HepG2 (cell line): ENCODE results near the gene B3GNT9. TPM values are rescaled to one million over a fixed set of nuclear protein-coding genes. Genes with fewer than 3 reads are reported as not detected.

Experiments used
- CBX2 ChIP-seq, 2 experiments: fragments of 200-600 bp in 1 of 2; sonication (generic); formaldehyde crosslinking in 1 of 2; IDR thresholded peaks; 2 replicates each; pipeline versions ENCODE4 v1.7.0 to v1.8.1; 2018 to 2022; ENCODE audit warnings: low read depth in 2 of 2, low read length in 1 of 2, mild to moderate bottlenecking in 1 of 2, missing genetic modification reagents in 1 of 2
- EEA1 ChIP-seq: sonication (generic); formaldehyde crosslinking; IDR thresholded peaks from 2 replicates; pipeline ENCODE4 v1.5.1; 2020; ENCODE audit warnings: mild to moderate bottlenecking, missing genetic modification reagents, borderline replicate concordance
- EP300 ChIP-seq, 3 experiments: sonication (generic) in 1 of 3; formaldehyde crosslinking in 1 of 3; IDR thresholded peaks; 2 replicates each; pipeline versions ENCODE4 v1.5.1 to v1.6.1; 2011 to 2020; ENCODE audit warnings: low read depth in 2 of 3, low read length in 2 of 3, borderline replicate concordance in 1 of 3, improper control_type of control experiment in 1 of 3, mild to moderate bottlenecking in 1 of 3, missing genetic modification reagents in 1 of 3, moderate library complexity in 1 of 3
- EZH2 ChIP-seq: conservative IDR thresholded peaks from 2 replicates; pipeline ENCODE4 v1.6.1; 2012; ENCODE audit warnings: mild to moderate bottlenecking, low read depth, low read length, moderate library complexity
- GLI4 ChIP-seq: sonication (generic); formaldehyde crosslinking; IDR thresholded peaks from 2 replicates; pipeline ENCODE4 v1.5.1; 2020; ENCODE audit warnings: missing genetic modification reagents, mild to moderate bottlenecking, moderate library complexity, borderline replicate concordance
- KLF16 ChIP-seq, 2 experiments: sonication (generic) in 1 of 2; formaldehyde crosslinking in 1 of 2; IDR thresholded peaks; 2 replicates each; pipeline versions ENCODE4 v1.6.1 to v1.8.0; 2016 to 2023; ENCODE audit warnings: missing genetic modification reagents in 2 of 2, missing compliant biosample characterization in 1 of 2
- KMT2B ChIP-seq: IDR thresholded peaks from 2 replicates; pipeline ENCODE4 v1.6.1; 2016; ENCODE audit warnings: missing genetic modification reagents, missing compliant biosample characterization
- MXI1 ChIP-seq: IDR thresholded peaks from 3 replicates; pipeline ENCODE4 v1.6.1; 2012; ENCODE audit warnings: low read depth, low read length, inconsistent platforms, borderline replicate concordance
- NFIC ChIP-seq: IDR thresholded peaks from 2 replicates; pipeline ENCODE4 v1.6.1; 2012; ENCODE audit warnings: mild to moderate bottlenecking, low read length, inconsistent platforms
- SATB2 ChIP-seq: sonication (generic); formaldehyde crosslinking; IDR thresholded peaks from 2 replicates; pipeline ENCODE4 v1.5.0; 2020; ENCODE audit warnings: missing genetic modification reagents
- SOX5 ChIP-seq: IDR thresholded peaks from 2 replicates; pipeline ENCODE4 v1.6.1; 2016; ENCODE audit warnings: borderline replicate concordance
- THAP11 ChIP-seq: IDR thresholded peaks from 2 replicates; pipeline ENCODE4 v1.6.1; 2016; ENCODE audit warnings: missing biosample characterization, missing genetic modification reagents
- ZFP36L2 ChIP-seq: sonication (generic); formaldehyde crosslinking; IDR thresholded peaks from 2 replicates; pipeline ENCODE4 v1.4.0; 2020; ENCODE audit warnings: missing genetic modification reagents
- ZNF264 ChIP-seq: sonication (generic); formaldehyde crosslinking; IDR thresholded peaks from 2 replicates; pipeline ENCODE4 v1.4.0; 2020; ENCODE audit warnings: missing genetic modification reagents
- ZNF883 ChIP-seq: sonication (generic); formaldehyde crosslinking; IDR thresholded peaks from 2 replicates; pipeline ENCODE4 v1.5.1; 2020; ENCODE audit warnings: mild to moderate bottlenecking, missing genetic modification reagents; ENCODE audit errors: not compliant biosample characterization
- polyA plus RNA-seq, 8 experiments: library from polyadenylated mRNA; depleted of rRNA in 3 of 8; stranded (reverse) in 7 of 8; unstranded in 1 of 8; fragments of >200 nt; fragmentation: Illumina TruSeq in 4 of 8; extraction: Trizol in 4 of 8; gene quantifications; 2 replicates each; pipeline versions ENCODE4 v1.2.1 to v1.2.3, GENCODE V29; 2011 to 2016; ENCODE audit warnings: low read depth in 4 of 8, missing spikeins in 1 of 8, mixed read lengths in 1 of 8; ENCODE audit not compliant: insufficient read depth in 1 of 8
- total RNA-seq, 5 experiments: library from RNA; depleted of rRNA; stranded (reverse); fragments of >200 nt; fragmentation: Illumina TruSeq; extraction: Trizol; gene quantifications; 2 replicates each; pipeline ENCODE4 v1.2.3, GENCODE V29; 2016; ENCODE audit warnings: low read depth in 1 of 5
- TF ChIP-seq, protein P1 (sequence below), 2 experiments: sonication (generic) in 1 of 2; formaldehyde crosslinking in 1 of 2; IDR thresholded peaks; 2 replicates each; pipeline versions ENCODE4 v1.4.0 to v1.6.1; 2016 to 2020; ENCODE audit warnings: borderline replicate concordance in 1 of 2, low read depth in 1 of 2, mild to moderate bottlenecking in 1 of 2, missing genetic modification reagents in 1 of 2
- TF ChIP-seq, protein P2 (sequence below): IDR thresholded peaks from 2 replicates; pipeline ENCODE4 v1.6.1; 2018; ENCODE audit warnings: missing genetic modification reagents
- TF ChIP-seq, protein P3 (sequence below): IDR thresholded peaks from 2 replicates; pipeline ENCODE4 v1.6.1; 2016; ENCODE audit warnings: low read depth, borderline replicate concordance
- TF ChIP-seq, protein P4 (sequence below): sonication (generic); formaldehyde crosslinking; IDR thresholded peaks from 2 replicates; pipeline ENCODE4 v1.5.1; 2020; ENCODE audit warnings: mild to moderate bottlenecking, missing genetic modification reagents, moderate library complexity

B3GNT9 gene
- total and polyA plus RNA-seq, 2 of the 13 experiments (the other 11 are each of a cell fraction or from before 2014, with no cell fraction given) = 1.5 to 3.1 TPM

DNA sequence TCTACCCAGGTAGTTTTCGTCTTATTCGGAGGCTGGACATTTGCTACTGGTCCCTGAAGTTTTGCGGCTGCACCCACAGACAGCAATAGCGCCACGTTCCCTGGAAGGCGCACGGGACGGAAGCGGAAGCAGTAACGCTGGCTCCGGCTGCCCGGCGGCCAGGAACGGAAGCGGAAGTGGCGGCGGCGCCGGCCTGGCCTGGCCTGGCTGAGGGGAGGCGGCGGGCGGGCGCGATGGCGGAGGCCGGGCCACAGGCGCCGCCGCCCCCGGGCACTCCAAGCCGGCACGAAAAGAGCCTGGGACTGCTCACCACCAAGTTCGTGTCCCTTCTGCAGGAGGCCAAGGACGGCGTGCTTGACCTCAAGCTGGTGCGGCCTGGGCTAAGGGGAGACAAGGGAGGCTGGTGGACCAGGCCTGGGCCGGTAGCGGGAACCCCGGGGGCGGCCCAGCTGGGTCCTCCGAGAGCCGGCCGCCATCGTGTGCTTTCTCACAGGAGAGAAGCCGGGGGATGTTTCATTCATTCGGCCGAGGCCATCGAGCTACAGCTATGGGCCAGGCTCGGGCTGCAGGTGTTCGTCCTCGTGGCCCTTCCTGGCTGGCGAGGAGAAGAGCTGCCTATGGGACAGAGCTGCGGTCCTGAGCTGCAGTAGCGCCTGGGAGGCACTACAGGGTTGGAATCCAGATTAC lies 41.3 kb upstream of the B3GNT9 start, which contains the start of gene E2F4 (continued):
- TF ChIP-seq, protein P1, sequence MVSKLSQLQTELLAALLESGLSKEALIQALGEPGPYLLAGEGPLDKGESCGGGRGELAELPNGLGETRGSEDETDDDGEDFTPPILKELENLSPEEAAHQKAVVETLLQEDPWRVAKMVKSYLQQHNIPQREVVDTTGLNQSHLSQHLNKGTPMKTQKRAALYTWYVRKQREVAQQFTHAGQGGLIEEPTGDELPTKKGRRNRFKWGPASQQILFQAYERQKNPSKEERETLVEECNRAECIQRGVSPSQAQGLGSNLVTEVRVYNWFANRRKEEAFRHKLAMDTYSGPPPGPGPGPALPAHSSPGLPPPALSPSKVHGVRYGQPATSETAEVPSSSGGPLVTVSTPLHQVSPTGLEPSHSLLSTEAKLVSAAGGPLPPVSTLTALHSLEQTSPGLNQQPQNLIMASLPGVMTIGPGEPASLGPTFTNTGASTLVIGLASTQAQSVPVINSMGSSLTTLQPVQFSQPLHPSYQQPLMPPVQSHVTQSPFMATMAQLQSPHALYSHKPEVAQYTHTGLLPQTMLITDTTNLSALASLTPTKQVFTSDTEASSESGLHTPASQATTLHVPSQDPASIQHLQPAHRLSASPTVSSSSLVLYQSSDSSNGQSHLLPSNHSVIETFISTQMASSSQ (IDR thresholded peaks at IDR 0.05; ENCODE audit: low read depth) = no peak
- TF ChIP-seq, protein P1 (CRISPR knock-in tag; IDR thresholded peaks at IDR 0.05; ENCODE audit: borderline replicate concordance) = peak; percentile 35; the same call in 1 of the 2 replicates
- TF ChIP-seq ZFP36L2 (CRISPR knock-in tag) = no peak
- TF ChIP-seq ZNF264 (CRISPR knock-in tag) = peak; percentile 83
- no peak for TF ChIP-seq EP300 (IDR thresholded peaks at IDR 0.05; ENCODE audit: low read depth in 2 of 2, low read length in 2 of 2)
- no peak for TF ChIP-seq EP300 (CRISPR knock-in tag; IDR thresholded peaks at IDR 0.05; ENCODE audit: borderline replicate concordance)
- peak; percentile 45; the same call in 1 of the 2 replicates for TF ChIP-seq GLI4 (CRISPR knock-in tag)
- no peak for TF ChIP-seq NFIC
- peak in 1 of 2 experiments; percentile 49; a peak in 1 of 4 replicates for TF ChIP-seq KLF16 (CRISPR knock-in tag; IDR thresholded peaks at IDR 0.05)
- TF ChIP-seq CBX2 (IDR thresholded peaks at IDR 0.05; ENCODE audit: low read depth, low read length) = no peak
- TF ChIP-seq CBX2 (CRISPR knock-in tag; IDR thresholded peaks at IDR 0.05; ENCODE audit: low read depth) = no peak
- 0 out of 2 replicates have a peak, but pooled peaks have one; percentile 26 for TF ChIP-seq SATB2 (CRISPR knock-in tag)
- peak; percentile 89; the same call in 1 of the 3 replicates for TF ChIP-seq MXI1
- peak; percentile 89 for TF ChIP-seq ZNF883 (CRISPR knock-in tag)
- peak; percentile 72; the same call in 1 of the 2 replicates for TF ChIP-seq EZH2
- TF ChIP-seq, protein P2, sequence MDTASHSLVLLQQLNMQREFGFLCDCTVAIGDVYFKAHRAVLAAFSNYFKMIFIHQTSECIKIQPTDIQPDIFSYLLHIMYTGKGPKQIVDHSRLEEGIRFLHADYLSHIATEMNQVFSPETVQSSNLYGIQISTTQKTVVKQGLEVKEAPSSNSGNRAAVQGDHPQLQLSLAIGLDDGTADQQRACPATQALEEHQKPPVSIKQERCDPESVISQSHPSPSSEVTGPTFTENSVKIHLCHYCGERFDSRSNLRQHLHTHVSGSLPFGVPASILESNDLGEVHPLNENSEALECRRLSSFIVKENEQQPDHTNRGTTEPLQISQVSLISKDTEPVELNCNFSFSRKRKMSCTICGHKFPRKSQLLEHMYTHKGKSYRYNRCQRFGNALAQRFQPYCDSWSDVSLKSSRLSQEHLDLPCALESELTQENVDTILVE (CRISPR knock-in tag) = peak; percentile 79; the same call in 1 of the 2 replicates
- TF ChIP-seq SOX5 (CRISPR knock-in tag) = peak; percentile 51; the same call in 1 of the 2 replicates
- TF ChIP-seq, protein P3, sequence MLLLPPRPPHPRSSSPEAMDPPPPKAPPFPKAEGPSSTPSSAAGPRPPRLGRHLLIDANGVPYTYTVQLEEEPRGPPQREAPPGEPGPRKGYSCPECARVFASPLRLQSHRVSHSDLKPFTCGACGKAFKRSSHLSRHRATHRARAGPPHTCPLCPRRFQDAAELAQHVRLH (CRISPR knock-in tag) = peak; percentile 85; the same call in 1 of the 2 replicates
- TF ChIP-seq, protein P4, sequence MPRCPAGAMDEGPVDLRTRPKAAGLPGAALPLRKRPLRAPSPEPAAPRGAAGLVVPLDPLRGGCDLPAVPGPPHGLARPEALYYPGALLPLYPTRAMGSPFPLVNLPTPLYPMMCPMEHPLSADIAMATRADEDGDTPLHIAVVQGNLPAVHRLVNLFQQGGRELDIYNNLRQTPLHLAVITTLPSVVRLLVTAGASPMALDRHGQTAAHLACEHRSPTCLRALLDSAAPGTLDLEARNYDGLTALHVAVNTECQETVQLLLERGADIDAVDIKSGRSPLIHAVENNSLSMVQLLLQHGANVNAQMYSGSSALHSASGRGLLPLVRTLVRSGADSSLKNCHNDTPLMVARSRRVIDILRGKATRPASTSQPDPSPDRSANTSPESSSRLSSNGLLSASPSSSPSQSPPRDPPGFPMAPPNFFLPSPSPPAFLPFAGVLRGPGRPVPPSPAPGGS = no peak; the same call in 1 of the 2 replicates
- TF ChIP-seq KMT2B = peak; percentile 81; the same call in 1 of the 2 replicates
- peak; percentile 99 for TF ChIP-seq EEA1
- TF ChIP-seq THAP11 (CRISPR knock-in tag) = peak; percentile 95
